ENCODE data around the gene ARHGAP25. TPM values are rescaled to one million over a fixed set of nuclear protein-coding genes. Genes with fewer than 3 reads are reported as not detected.

The ARHGAP25 gene
- total RNA-seq, 1 donor from 2014 or later, result 0.43 TPM

DNA sequence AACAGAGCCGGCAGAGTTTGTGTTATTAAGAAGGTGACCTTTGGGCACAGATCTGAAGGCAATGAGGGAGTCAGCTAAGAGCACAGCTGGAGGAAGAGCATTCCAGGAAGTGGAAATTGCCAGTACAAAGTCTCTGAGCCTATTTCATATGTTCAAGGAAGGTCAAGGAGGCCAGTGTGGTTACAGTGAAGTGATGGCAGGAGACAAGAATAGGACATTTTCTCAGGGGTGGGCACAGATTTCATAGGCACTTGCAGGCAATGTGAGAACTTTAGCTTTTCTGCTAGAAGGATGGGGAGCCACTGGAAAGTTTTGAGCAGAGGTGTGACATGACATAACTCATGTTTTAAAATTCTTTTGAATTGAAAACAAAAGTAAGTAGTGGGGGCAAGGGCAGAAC is 50.3 kb downstream of the ARHGAP25 start:
- TF ChIP-seq, protein P1, sequence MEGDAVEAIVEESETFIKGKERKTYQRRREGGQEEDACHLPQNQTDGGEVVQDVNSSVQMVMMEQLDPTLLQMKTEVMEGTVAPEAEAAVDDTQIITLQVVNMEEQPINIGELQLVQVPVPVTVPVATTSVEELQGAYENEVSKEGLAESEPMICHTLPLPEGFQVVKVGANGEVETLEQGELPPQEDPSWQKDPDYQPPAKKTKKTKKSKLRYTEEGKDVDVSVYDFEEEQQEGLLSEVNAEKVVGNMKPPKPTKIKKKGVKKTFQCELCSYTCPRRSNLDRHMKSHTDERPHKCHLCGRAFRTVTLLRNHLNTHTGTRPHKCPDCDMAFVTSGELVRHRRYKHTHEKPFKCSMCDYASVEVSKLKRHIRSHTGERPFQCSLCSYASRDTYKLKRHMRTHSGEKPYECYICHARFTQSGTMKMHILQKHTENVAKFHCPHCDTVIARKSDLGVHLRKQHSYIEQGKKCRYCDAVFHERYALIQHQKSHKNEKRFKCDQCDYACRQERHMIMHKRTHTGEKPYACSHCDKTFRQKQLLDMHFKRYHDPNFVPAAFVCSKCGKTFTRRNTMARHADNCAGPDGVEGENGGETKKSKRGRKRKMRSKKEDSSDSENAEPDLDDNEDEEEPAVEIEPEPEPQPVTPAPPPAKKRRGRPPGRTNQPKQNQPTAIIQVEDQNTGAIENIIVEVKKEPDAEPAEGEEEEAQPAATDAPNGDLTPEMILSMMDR (IDR thresholded peaks at IDR 0.05), result no peak
- no peaks in the 10 kb centered on the region for H3K4me1 Mint-ChIP-seq (ENCODE audit: unreplicated experiment)
- H3K27ac Mint-ChIP-seq (ENCODE audit: unreplicated experiment), result no peak overlapping the region
- peaks cover 10% of the 10 kb centered on the region for H3K27me3 Mint-ChIP-seq (ENCODE audit: unreplicated experiment)
- H3K9me3 Mint-ChIP-seq (ENCODE audit: unreplicated experiment), result no peaks in the 10 kb centered on the region
- H3K36me3 Mint-ChIP-seq (ENCODE audit: unreplicated experiment), result no peaks in the 10 kb centered on the region
- DNase-seq (ENCODE audit: extremely low spot score, unreplicated experiment), result no peak
- H3K4me3 Mint-ChIP-seq (ENCODE audit: unreplicated experiment), result no peak overlapping the region

- H3K27ac Mint-ChIP-seq (ENCODE audit: unreplicated experiment), result no peak overlapping the region
Observed at GRCh38 chr2:68787356-68787755, 52.7 kb downstream of the ARHGAP25 start.

GRCh38 chr2:68789603-68790002 is 55.0 kb downstream of the ARHGAP25 start:
- TF ChIP-seq, protein P1 (IDR thresholded peaks at IDR 0.05), result no peak
- H3K9me3 Mint-ChIP-seq (ENCODE audit: unreplicated experiment), result peaks cover 7% of the 10 kb centered on the region
- no peak overlapping the region for H3K27ac Mint-ChIP-seq (ENCODE audit: unreplicated experiment)
- H3K4me1 Mint-ChIP-seq (ENCODE audit: unreplicated experiment), result no peaks in the 10 kb centered on the region
- no peak for DNase-seq (ENCODE audit: extremely low spot score, unreplicated experiment)
- no peaks in the 10 kb centered on the region for H3K36me3 Mint-ChIP-seq (ENCODE audit: unreplicated experiment)
- peaks cover 26% of the 10 kb centered on the region for H3K27me3 Mint-ChIP-seq (ENCODE audit: unreplicated experiment)
- no peak overlapping the region for H3K4me3 Mint-ChIP-seq (ENCODE audit: unreplicated experiment)

More at GRCh38 chr2:68787356-68787755, 52.7 kb downstream of the ARHGAP25 start:
- no peaks in the 10 kb centered on the region for H3K36me3 Mint-ChIP-seq (ENCODE audit: unreplicated experiment)
- H3K9me3 Mint-ChIP-seq (ENCODE audit: unreplicated experiment), result no peaks in the 10 kb centered on the region
- no peak overlapping the region for H3K4me3 Mint-ChIP-seq (ENCODE audit: unreplicated experiment)
- H3K27me3 Mint-ChIP-seq (ENCODE audit: unreplicated experiment), result peaks cover 23% of the 10 kb centered on the region
- DNase-seq (ENCODE audit: extremely low spot score, unreplicated experiment), result no peak
- TF ChIP-seq, protein P1 (IDR thresholded peaks at IDR 0.05), result no peak
- H3K4me1 Mint-ChIP-seq (ENCODE audit: unreplicated experiment), result no peaks in the 10 kb centered on the region

DNA sequence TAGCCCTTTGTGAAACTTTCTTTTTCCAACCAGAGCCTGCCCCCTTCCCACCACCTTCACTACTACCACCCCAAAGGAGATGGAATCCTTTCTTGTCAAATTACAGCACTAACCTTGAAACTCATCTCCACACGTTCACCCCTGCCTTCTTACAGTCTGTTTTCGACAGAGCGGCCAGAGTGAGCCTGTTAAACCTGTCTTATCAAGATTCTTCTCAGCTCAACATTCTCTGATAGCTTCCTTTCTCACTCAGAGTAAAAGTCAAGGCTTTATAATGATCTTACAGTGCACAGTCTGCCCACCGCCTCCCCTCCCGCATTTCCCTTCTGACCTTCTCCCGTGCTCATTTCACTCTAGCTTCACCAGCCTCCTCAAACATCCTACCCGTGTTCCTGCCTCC is 56.0 kb downstream of the ARHGAP25 start:
- DNase-seq (ENCODE audit: extremely low spot score, unreplicated experiment), result no peak
- Mint-ChIP-seq H3K27me3 (ENCODE audit: unreplicated experiment) (peaks cover 35% of the 10 kb centered on the region), H3K4me1 (ENCODE audit: unreplicated experiment) (no peaks in the 10 kb centered on the region), H3K27ac (ENCODE audit: unreplicated experiment) (no peak overlapping the region), H3K9me3 (ENCODE audit: unreplicated experiment) (peaks cover 7% of the 10 kb centered on the region), H3K4me3 (ENCODE audit: unreplicated experiment) (no peak overlapping the region), H3K36me3 (ENCODE audit: unreplicated experiment) (no peaks in the 10 kb centered on the region)
- TF ChIP-seq, protein P1 (IDR thresholded peaks at IDR 0.05), result no peak

- no peak overlapping the region for H3K4me3 Mint-ChIP-seq (ENCODE audit: unreplicated experiment)
- no peak overlapping the region for H3K27ac Mint-ChIP-seq (ENCODE audit: unreplicated experiment)
- peaks cover 5% of the 10 kb centered on the region for H3K4me1 Mint-ChIP-seq (ENCODE audit: unreplicated experiment)
- DNase-seq (ENCODE audit: extremely low spot score, unreplicated experiment), result no peak
- TF ChIP-seq, protein P1 (IDR thresholded peaks at IDR 0.05), result no peak
- H3K9me3 Mint-ChIP-seq (ENCODE audit: unreplicated experiment), result peaks cover 7% of the 10 kb centered on the region
- H3K36me3 Mint-ChIP-seq (ENCODE audit: unreplicated experiment), result no peaks in the 10 kb centered on the region
- peaks cover 41% of the 10 kb centered on the region for H3K27me3 Mint-ChIP-seq (ENCODE audit: unreplicated experiment)
Observed at GRCh38 chr2:68791914-68792313, 57.3 kb downstream of the ARHGAP25 start.
